Measurements from ENCODE around the gene HMGXB3. TPM values are rescaled to one million over a fixed set of nuclear protein-coding genes. Genes with fewer than 3 reads are reported as not detected.

Gene HMGXB3
- total RNA-seq, 1 experiment from 2014 or later, result 26.9 TPM

GRCh38 chr5:149966946-149967345, 33.6 kb upstream of the HMGXB3 start:
- H3K79me1 ChIP-seq (ENCODE audit: insufficient read depth, low read depth, low read length, poor library complexity, severe bottlenecking), result no peaks in the 10 kb centered on the region
- H3T11ph ChIP-seq (ENCODE audit: low read length), result no peak overlapping the region
- H2AK5ac ChIP-seq (ENCODE audit: insufficient read length, low read length), result no peak overlapping the region
- no peak for TF ChIP-seq CTCF (conservative IDR thresholded peaks at IDR 0.05)
- H2BK120ac ChIP-seq (ENCODE audit: low read depth, low read length, poor library complexity, severe bottlenecking), result no peak overlapping the region
- Mint-ChIP-seq H3K36me3 (ENCODE audit: insufficient read depth in 1 of 3, low read depth in 3 of 3) (peaks cover 0 to 2% (median 0%) of the 10 kb centered on the region in 3 experiments; a peak in 1 of 7 replicates), H3K27ac (no peak overlapping the region), H3K4me1 (peaks cover 0 to under 1% of the 10 kb centered on the region in 2 experiments; a peak in 2 of 4 replicates), H3K27me3 (ENCODE audit: low read depth) (peaks cover under 1% of the 10 kb centered on the region; the same call in 1 of the 2 replicates), H3K4me3 (no peak overlapping the region), H3K9me3 (no peaks in the 10 kb centered on the region)
- no peaks in the 10 kb centered on the region for H3K79me2 ChIP-seq (ENCODE audit: insufficient read depth, low read length)
- H3K27me3 ChIP-seq (ENCODE audit: insufficient read depth, low read length), result no peaks in the 10 kb centered on the region
- no peaks in the 10 kb centered on the region for H3K23me2 ChIP-seq (ENCODE audit: insufficient read length, low read depth, low read length, poor library complexity, severe bottlenecking)
- no peak overlapping the region for H2AFZ ChIP-seq (ENCODE audit: low read length)
- no peak overlapping the region for H3K27ac ChIP-seq (ENCODE audit: insufficient read length, low read depth, low read length)
- no peak for DNase-seq
- no peak overlapping the region for H2BK12ac ChIP-seq (ENCODE audit: insufficient read length, low read depth, low read length)
- no peak overlapping the region for H2BK20ac ChIP-seq (ENCODE audit: low read depth, low read length, poor library complexity, severe bottlenecking)
- no peak overlapping the region for H3K56ac ChIP-seq (ENCODE audit: insufficient read length, low read depth, low read length)
- no CpG with 5 or more reads among the region's 3 CpGs for WGBS (ENCODE audit: extremely low coverage, insufficient read length, low lambda C conversion rate)
- no peaks in the 10 kb centered on the region for H3K9me3 ChIP-seq (ENCODE audit: control insufficient read depth, low read depth, low read length)
- no peak overlapping the region for H3K18ac ChIP-seq (ENCODE audit: insufficient read length, low read depth, low read length)
- no peak overlapping the region for H3K23ac ChIP-seq (ENCODE audit: insufficient read length, low read depth, low read length)
- H2BK5ac ChIP-seq (ENCODE audit: insufficient read length, low read length), result no peak overlapping the region
- H2BK15ac ChIP-seq (ENCODE audit: low read depth, low read length), result no peak overlapping the region
- no peak overlapping the region for H4K8ac ChIP-seq (replicated peaks; ENCODE audit: insufficient read length, low read depth, low read length)
- no peak overlapping the region for H4K91ac ChIP-seq (ENCODE audit: insufficient read length, low read depth, low read length)
- no peak overlapping the region for H3K14ac ChIP-seq (ENCODE audit: insufficient read depth, low read length)
- no peaks in the 10 kb centered on the region for H3K4me1 ChIP-seq (ENCODE audit: insufficient read depth, low read length)
- H3K4ac ChIP-seq (ENCODE audit: low read depth, low read length), result no peak overlapping the region
- no peak overlapping the region for H4K5ac ChIP-seq (ENCODE audit: insufficient read length, low read depth, low read length)
- H3K4me2 ChIP-seq (ENCODE audit: insufficient read depth, insufficient read length, low read length), result no peak overlapping the region
- H3K9ac ChIP-seq (ENCODE audit: extremely low read depth, insufficient read length, low read length), result no peak overlapping the region
- no peaks in the 10 kb centered on the region for H4K20me1 ChIP-seq (ENCODE audit: control insufficient read depth, insufficient read depth, insufficient read length)

Measured in H9 (cell line).